WI38 (cell line): Measurements from ENCODE around the gene AGMO.

Experiments used
- H3K4me3 ChIP-seq: 2 replicates; pipeline ENCODE4 v1.5.1; 2011; ENCODE audit warnings: low read depth, mild to moderate bottlenecking, control low read depth, low read length
- TF ChIP-seq, protein P1 (sequence below): IDR thresholded peaks from 2 replicates; pipeline ENCODE4 v1.5.1; 2012; ENCODE audit warnings: low read depth, mild to moderate bottlenecking, control low read depth, low read length

Gene AGMO

DNA sequence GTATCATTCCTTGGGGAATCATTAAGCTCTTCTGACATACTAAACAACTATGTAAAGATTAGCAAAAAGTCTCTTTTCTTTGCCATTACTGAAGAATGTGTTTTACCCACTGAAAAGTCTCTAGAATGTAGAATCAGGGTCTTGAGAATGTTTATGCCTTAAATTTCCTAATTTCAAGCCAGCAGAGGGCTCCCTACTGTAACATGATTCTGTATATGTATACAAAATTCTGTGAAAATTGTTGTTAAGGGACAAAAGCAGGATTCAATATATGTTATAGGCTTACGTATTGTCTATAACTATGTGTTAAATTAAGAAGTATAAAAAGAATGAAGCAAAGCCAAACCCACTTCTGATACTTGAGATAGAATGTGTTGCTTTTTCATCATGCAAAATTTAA is 362.3 kb downstream of the AGMO start:
- H3K4me3 ChIP-seq: no peak overlapping the region
- TF ChIP-seq, protein P1, sequence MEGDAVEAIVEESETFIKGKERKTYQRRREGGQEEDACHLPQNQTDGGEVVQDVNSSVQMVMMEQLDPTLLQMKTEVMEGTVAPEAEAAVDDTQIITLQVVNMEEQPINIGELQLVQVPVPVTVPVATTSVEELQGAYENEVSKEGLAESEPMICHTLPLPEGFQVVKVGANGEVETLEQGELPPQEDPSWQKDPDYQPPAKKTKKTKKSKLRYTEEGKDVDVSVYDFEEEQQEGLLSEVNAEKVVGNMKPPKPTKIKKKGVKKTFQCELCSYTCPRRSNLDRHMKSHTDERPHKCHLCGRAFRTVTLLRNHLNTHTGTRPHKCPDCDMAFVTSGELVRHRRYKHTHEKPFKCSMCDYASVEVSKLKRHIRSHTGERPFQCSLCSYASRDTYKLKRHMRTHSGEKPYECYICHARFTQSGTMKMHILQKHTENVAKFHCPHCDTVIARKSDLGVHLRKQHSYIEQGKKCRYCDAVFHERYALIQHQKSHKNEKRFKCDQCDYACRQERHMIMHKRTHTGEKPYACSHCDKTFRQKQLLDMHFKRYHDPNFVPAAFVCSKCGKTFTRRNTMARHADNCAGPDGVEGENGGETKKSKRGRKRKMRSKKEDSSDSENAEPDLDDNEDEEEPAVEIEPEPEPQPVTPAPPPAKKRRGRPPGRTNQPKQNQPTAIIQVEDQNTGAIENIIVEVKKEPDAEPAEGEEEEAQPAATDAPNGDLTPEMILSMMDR: no peak

DNA sequence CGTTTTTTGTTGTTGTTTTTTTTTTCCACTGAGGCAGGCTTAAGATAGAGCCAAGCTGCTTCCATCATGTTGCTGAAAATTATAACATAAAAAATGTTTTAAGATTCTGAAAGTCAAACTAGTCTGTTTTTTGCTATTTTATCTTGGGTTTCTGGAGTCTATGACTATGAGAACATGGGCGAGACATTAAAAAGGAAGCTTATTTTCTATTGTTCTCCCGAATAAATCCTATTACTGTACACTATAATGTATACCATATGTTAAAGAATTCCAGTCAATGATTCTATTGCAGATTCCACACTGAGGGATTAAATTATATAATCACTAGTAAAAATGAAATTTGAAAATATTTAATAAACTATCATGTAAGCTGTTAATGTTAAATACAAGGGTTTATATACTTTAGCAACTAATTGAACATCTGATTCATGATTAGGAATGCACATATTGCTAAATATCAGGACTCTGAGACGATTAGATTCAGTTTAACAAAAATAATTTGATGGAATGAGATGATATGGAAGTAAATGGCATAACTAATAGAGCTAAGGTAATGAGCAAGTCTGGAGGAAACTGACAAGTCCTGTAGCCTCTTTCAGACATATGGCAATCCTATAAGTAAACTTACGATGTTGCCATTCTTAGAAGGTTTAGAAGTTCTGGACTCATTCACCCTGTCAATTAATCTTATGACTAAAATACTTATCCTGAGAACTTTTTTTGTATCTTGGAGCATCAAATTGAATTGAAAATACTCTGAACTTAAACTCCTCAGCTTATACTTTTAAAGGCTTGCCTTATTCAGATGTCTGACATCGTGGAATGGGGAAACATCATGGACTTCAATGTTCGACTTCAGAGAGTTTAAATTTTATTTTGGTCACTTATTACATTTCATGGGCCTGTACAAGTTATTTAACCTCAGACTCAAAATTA is 364.5 kb downstream of the AGMO start:
- TF ChIP-seq, protein P1: no peak
- no peak overlapping the region for H3K4me3 ChIP-seq

DNA sequence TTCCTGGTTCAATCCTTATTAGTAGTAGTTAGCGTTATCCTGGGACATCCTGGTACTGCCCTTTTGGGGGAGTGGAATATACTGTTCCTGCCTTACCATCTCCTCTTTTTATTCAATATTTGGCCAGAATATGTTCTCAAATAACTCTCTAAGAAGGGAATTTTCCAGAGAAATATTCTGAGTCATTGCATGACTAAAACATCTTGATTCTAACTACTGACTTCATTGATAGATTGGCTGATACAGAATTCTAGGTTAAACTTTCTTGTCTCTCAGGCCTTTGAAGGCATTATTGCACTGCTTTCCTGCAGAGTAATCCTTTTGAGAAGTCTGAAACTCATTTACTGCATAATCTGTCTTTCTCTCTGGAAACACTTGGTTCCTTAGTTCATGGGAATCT is 383.8 kb downstream of the AGMO start:
- TF ChIP-seq, protein P1: no peak
- no peak overlapping the region for H3K4me3 ChIP-seq

DNA sequence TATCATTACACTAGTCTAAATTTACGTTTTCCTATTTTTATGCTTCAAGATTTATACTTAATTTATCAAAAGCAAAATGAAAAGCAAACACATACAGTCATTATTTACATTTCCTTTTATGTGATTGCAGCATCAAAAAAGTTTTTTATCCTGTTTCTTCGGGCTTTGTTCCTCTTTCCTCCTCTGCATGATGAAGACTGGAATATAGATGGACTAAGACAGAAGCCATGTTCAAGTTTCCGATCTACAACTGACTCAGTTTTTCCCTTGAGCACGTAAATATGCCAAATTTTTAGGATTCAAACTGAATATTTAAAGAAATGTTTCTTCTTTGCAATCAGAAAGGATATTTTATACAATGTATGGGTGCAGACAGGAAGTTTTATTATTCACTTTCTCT is 385.7 kb downstream of the AGMO start:
- no peak overlapping the region for H3K4me3 ChIP-seq
- TF ChIP-seq, protein P1: no peak

DNA sequence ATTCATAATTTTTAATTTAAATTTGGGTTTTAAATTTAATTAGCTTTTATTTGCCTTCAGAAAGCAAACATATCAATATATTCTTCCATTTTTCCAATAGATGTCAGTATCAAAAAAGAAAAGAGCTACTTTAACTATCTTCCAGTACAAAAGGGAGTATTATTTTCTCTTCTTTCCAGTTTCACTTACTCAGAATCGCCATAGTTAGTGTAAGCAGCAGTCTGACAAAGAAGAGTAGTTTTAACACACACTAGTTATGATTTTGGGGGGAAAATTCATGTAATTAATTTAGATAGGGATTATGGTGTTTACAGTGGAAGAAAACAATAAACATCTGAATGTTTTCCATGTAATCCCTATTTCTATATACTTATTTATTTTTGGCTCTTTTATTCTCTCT is 386.7 kb downstream of the AGMO start:
- TF ChIP-seq, protein P1: no peak
- H3K4me3 ChIP-seq: no peak overlapping the region

DNA sequence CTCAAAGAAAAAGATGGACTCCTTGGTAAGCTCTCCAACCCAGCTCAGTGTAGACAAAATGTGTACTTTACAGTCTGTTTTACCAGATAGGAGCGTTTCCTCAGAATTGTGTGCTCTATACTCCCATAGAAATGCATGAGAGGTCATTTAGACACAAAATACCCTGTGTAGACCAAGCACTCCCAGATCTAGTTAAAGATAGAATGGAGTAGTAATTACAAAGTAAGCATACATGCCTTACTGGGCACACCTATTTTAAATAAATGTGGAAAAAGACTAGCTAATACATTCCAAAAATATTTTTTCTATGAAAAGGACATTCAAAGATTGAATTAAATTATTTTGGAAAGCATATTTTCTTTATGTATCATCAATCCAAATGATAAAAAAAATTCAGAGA is 387.3 kb downstream of the AGMO start:
- TF ChIP-seq, protein P1: no peak

DNA sequence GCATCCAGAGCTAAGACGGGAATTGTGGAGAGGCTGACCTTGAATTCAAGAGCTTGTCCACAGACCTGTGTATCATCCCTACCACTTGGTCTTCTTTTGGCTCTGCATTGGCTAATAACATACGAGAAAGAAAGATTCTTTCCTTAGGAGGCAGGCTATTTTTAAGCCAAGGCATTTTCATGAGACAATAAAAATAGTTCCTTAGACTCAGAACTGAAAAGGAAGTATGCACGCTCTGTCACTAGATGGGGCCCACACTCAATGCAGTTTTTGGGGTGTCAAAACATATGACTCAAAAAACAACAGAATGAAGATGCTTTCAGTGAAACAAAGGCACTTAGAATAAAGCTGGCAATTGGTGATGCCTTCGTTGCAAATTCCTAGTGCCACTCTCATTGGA is 393.3 kb downstream of the AGMO start:
- H3K4me3 ChIP-seq: no peak overlapping the region
- TF ChIP-seq, protein P1: no peak

More for the DNA sequence above, 387.3 kb downstream of the AGMO start:
- H3K4me3 ChIP-seq: no peak overlapping the region
